ENCODE results near the gene MDM2. TPM values are rescaled to one million over a fixed set of nuclear protein-coding genes. Genes with fewer than 3 reads are reported as not detected.

Gene MDM2
- total and polyA plus RNA-seq, 2 experiments from 2014 or later, result 80.4 to 111 TPM

DNA sequence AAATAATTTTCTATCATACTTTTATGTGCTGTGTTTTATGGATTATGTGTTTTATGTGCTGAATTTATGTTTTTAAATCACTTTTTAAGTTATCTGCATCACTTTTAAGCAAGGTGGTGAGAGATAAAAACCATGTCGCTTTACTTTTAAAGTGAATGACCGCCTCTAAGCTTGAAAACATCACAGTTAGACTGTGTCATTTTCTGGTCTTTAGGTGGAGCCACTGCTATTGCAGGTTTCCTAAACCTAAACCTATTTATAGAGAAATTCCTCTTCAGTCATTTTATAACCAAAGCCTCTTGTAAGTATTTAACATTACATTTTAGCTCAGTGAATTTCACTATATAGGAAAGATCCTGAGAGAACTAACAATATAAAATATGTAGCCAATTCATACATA, 21.0 kb upstream of the MDM2 start:
- peak overlapping the region; percentile 85 for H3K27ac ChIP-seq
- H3K4me2 ChIP-seq (ENCODE audit: unreplicated experiment), result no peak overlapping the region
- H3K9me2 ChIP-seq (ENCODE audit: insufficient read depth), result no peaks in the 10 kb centered on the region
- peaks cover 19% of the 10 kb centered on the region for H3F3A ChIP-seq (ENCODE audit: insufficient read depth)
- peaks cover 27% of the 10 kb centered on the region for H3K4me1 ChIP-seq (ENCODE audit: insufficient read depth)
- TF ChIP-seq EZH2phosphoT487 (IDR thresholded peaks at IDR 0.05; ENCODE audit: insufficient read depth, low read depth) (no peak), EZH2 (IDR thresholded peaks at IDR 0.05; ENCODE audit: insufficient read depth, poor library complexity, severe bottlenecking) (no peak)
- no peaks in the 10 kb centered on the region for H3K27me3 ChIP-seq (replicated peaks; ENCODE audit: insufficient read depth)
- H3K9ac ChIP-seq, result peak overlapping the region; percentile 64; the same call in 1 of the 2 replicates
- WGBS, 2 experiments (ENCODE audit: low coverage in 1 of 2, low lambda C conversion rate in 2 of 2, missing lambda C conversion rate in 2 of 2), result 97 to 99% methylated on average over 2 of the region's 2 CpGs
- H3K36me3 ChIP-seq (ENCODE audit: low read depth), result no peaks in the 10 kb centered on the region
- H2AFZ ChIP-seq, result peak overlapping the region; percentile 76
- H3K79me2 ChIP-seq (ENCODE audit: insufficient read depth), result no peaks in the 10 kb centered on the region
- H3K9me3 ChIP-seq (ENCODE audit: low read depth), result no peaks in the 10 kb centered on the region
- no peaks in the 10 kb centered on the region for H4K20me1 ChIP-seq (ENCODE audit: insufficient read depth)
- in situ Hi-C loops (cut with MboI), result no loop called here
- no peak overlapping the region for H3K4me3 ChIP-seq
- peak; percentile 21 for DNase-seq

DNA sequence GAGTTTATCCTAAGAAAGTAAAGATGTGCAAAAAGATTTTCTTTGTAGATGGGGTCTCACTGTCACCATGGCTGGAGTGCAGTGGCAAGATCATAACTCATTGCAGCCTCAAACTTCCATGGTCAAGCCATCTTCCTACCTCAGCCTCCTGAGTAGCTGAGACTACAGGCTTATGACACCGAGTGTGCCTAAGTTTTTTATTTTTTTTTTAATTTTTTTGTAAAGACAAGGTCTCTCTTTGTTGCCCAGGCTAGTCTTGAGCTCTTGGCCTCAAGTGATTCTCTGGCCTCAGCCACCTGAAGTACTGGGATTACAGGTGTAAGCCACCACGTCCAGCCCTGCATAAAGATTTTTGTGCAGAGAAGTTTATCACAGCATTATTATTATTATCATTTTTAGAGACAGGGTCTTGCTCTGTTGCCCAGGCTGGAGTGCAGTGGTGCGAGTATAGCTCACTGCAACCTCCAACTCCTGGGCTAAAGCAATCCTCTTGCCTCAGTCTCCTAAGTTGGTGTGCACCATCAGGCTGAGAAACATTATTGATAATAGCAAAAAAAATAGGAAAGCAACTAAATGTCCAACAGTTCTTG, 19.3 kb upstream of the MDM2 start:
- H3F3A ChIP-seq (ENCODE audit: insufficient read depth), result peaks cover 19% of the 10 kb centered on the region
- no peaks in the 10 kb centered on the region for H4K20me1 ChIP-seq (ENCODE audit: insufficient read depth)
- H3K4me3 ChIP-seq, result no peak overlapping the region
- H3K9me3 ChIP-seq (ENCODE audit: low read depth), result no peaks in the 10 kb centered on the region
- 85 to 91% methylated on average over 3 of the region's 3 CpGs for WGBS, 2 experiments (ENCODE audit: low coverage in 1 of 2, low lambda C conversion rate in 2 of 2, missing lambda C conversion rate in 2 of 2)
- peaks cover 27% of the 10 kb centered on the region for H3K4me1 ChIP-seq (ENCODE audit: insufficient read depth)
- H3K36me3 ChIP-seq (ENCODE audit: low read depth), result no peaks in the 10 kb centered on the region
- H3K27me3 ChIP-seq (replicated peaks; ENCODE audit: insufficient read depth), result no peaks in the 10 kb centered on the region
- TF ChIP-seq EZH2 (IDR thresholded peaks at IDR 0.05; ENCODE audit: insufficient read depth, poor library complexity, severe bottlenecking) (no peak), EZH2phosphoT487 (IDR thresholded peaks at IDR 0.05; ENCODE audit: insufficient read depth, low read depth) (no peak)
- no peaks in the 10 kb centered on the region for H3K79me2 ChIP-seq (ENCODE audit: insufficient read depth)
- no peak overlapping the region for H2AFZ ChIP-seq
- no peak for DNase-seq
- H3K9me2 ChIP-seq (ENCODE audit: insufficient read depth), result no peaks in the 10 kb centered on the region
- H3K27ac ChIP-seq, result no peak overlapping the region
- no peak overlapping the region for H3K9ac ChIP-seq
- in situ Hi-C loops (cut with MboI), result no loop called here
- H3K4me2 ChIP-seq (ENCODE audit: unreplicated experiment), result no peak overlapping the region

DNA sequence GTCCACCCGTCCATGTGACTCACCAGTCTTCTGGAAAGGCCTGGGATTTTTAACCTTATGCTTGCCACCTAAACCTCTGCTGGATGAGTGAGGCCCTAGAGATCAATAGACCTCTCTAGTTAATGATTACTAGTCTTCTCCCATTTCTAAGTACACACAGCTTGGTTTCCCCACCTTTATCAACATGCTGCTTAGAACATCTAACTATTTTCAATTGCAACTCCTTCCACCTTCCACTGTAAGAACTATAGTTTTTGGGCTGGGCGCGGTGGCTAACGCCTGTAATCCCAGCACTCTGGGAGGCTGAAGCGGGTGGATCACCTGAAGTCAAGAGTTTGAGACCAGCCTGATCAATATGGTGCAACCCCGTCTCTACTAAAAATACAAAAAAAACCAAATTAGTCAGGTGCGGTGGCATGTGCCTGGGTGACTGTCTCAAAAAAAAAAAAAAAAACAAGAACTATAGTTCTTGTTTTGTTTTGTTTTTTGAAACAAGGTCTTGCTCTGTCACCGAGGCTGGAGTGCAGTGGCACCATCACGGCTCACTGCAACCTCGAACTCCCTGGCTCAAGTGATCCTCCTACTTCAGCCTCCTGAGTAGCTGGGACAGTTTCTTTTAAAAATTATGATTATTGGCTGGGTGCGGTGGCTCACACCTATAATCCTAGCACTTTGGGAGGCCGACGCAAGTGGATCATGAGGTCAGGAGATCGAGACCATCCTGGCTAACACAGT, 18.7 kb upstream of the MDM2 start:
- H3K4me3 ChIP-seq, result no peak overlapping the region
- TF ChIP-seq EZH2 (IDR thresholded peaks at IDR 0.05; ENCODE audit: insufficient read depth, poor library complexity, severe bottlenecking), result no peak
- no peak for TF ChIP-seq EZH2phosphoT487 (IDR thresholded peaks at IDR 0.05; ENCODE audit: insufficient read depth, low read depth)
- H3K4me1 ChIP-seq (ENCODE audit: insufficient read depth), result peaks cover 27% of the 10 kb centered on the region
- DNase-seq, result no peak
- H2AFZ ChIP-seq, result no peak overlapping the region
- H4K20me1 ChIP-seq (ENCODE audit: insufficient read depth), result no peaks in the 10 kb centered on the region
- WGBS, 2 experiments (ENCODE audit: low coverage in 1 of 2, low lambda C conversion rate in 2 of 2, missing lambda C conversion rate in 2 of 2), result 93 to 94% methylated on average over 14 of the region's 14 CpGs
- H3K9me2 ChIP-seq (ENCODE audit: insufficient read depth), result no peaks in the 10 kb centered on the region
- H3K27me3 ChIP-seq (replicated peaks; ENCODE audit: insufficient read depth), result no peaks in the 10 kb centered on the region
- H3K79me2 ChIP-seq (ENCODE audit: insufficient read depth), result no peaks in the 10 kb centered on the region
- H3K4me2 ChIP-seq (ENCODE audit: unreplicated experiment), result no peak overlapping the region
- H3K27ac ChIP-seq, result no peak overlapping the region
- no peak overlapping the region for H3K9ac ChIP-seq
- peaks cover 19% of the 10 kb centered on the region for H3F3A ChIP-seq (ENCODE audit: insufficient read depth)
- H3K36me3 ChIP-seq (ENCODE audit: low read depth), result no peaks in the 10 kb centered on the region
- in situ Hi-C loops (cut with MboI), result no loop called here
- no peaks in the 10 kb centered on the region for H3K9me3 ChIP-seq (ENCODE audit: low read depth)

DNA sequence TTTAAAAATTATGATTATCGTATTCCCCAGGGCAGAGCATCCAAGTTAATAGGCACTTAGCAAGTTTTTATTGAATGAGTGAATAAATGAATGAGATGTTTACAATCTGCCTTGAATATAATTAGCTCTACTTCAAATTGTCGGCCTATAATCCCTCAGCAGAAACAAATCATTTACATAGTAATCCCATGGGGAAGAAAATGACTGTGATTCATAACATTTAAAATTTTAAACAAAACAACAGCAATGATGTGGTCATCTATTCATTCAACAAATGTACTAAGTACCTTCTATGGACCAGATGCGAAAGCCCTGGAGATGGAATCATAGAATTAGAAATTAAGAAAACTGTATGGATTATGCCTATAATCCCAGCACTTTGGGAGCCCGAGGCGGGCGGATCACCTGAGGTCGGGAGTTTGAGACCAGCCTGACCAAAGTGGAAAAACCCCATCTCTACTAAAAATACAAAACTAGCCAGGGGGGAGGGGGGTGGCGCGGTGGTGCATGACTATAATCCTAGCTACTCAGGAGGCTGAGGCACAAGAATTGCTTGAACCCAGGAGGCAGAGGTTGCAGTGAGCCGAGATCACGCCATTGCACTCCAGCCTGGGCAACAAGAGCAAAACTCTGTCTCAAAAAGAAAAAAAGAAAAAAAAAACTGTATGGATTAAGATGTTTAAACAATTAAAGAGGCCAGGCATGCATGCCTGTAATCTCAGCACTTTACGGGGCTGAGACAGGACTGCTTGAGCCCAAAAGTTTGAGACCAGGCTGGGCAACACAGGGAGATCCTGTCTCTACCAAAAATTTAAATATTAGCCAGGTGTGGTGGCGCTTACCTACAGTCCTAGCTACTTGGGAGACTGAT, 17.7 kb upstream of the MDM2 start:
- no peak overlapping the region for H3K4me2 ChIP-seq (ENCODE audit: unreplicated experiment)
- no peaks in the 10 kb centered on the region for H4K20me1 ChIP-seq (ENCODE audit: insufficient read depth)
- no peak for DNase-seq
- H3K36me3 ChIP-seq (ENCODE audit: low read depth), result no peaks in the 10 kb centered on the region
- 92 to 94% methylated on average over 13 of the region's 13 CpGs for WGBS, 2 experiments (ENCODE audit: low coverage in 1 of 2, low lambda C conversion rate in 2 of 2, missing lambda C conversion rate in 2 of 2)
- H3K9me3 ChIP-seq (ENCODE audit: low read depth), result no peaks in the 10 kb centered on the region
- H3F3A ChIP-seq (ENCODE audit: insufficient read depth), result peaks cover 22% of the 10 kb centered on the region
- no peak overlapping the region for H3K9ac ChIP-seq
- H3K4me1 ChIP-seq (ENCODE audit: insufficient read depth), result peaks cover 34% of the 10 kb centered on the region
- H3K79me2 ChIP-seq (ENCODE audit: insufficient read depth), result no peaks in the 10 kb centered on the region
- no peaks in the 10 kb centered on the region for H3K27me3 ChIP-seq (replicated peaks; ENCODE audit: insufficient read depth)
- no peak overlapping the region for H2AFZ ChIP-seq
- in situ Hi-C loops (cut with MboI), result no loop called here
- H3K4me3 ChIP-seq, result no peak overlapping the region
- TF ChIP-seq EZH2 (IDR thresholded peaks at IDR 0.05; ENCODE audit: insufficient read depth, poor library complexity, severe bottlenecking) (no peak), EZH2phosphoT487 (IDR thresholded peaks at IDR 0.05; ENCODE audit: insufficient read depth, low read depth) (no peak)
- H3K9me2 ChIP-seq (ENCODE audit: insufficient read depth), result no peaks in the 10 kb centered on the region
- no peak overlapping the region for H3K27ac ChIP-seq
